Gastroesophageal sphincter (tissue), 3 donors: Measurements from ENCODE around the gene STX1B.

ENCODE experiments used
- CTCF ChIP-seq, 4 experiments: fragments of 200-600 bp in 2 of 4; fragments of 450-650 bp in 2 of 4; sonication (generic) in 1 of 4; IDR thresholded peaks; one replicate each; pipeline ENCODE4 v1.5.1; 2017 to 2019; ENCODE audit warnings: antibody characterized with exemption in 4 of 4, mild to moderate bottlenecking in 2 of 4, moderate library complexity in 2 of 4
- POLR2AphosphoS5 ChIP-seq: sonication (generic); formaldehyde crosslinking; IDR thresholded peaks from one replicate; pipeline ENCODE4 v1.6.1; 2017; ENCODE audit warnings: antibody characterized with exemption

- TF ChIP-seq POLR2AphosphoS5, result no peak
- no peak for TF ChIP-seq CTCF (IDR thresholded peaks at IDR 0.05)
Measured at GRCh38 chr16:30985401-30986128, 24.9 kb downstream of the STX1B start.
